Islet precursor cell (in vitro differentiated cells): ENCODE data around the gene GPRC5B.

Source experiments
- DNase-seq: peaks from one replicate; pipeline ENCODE4 v3.0.0-alpha.2; 2018

Gene GPRC5B, protein sequence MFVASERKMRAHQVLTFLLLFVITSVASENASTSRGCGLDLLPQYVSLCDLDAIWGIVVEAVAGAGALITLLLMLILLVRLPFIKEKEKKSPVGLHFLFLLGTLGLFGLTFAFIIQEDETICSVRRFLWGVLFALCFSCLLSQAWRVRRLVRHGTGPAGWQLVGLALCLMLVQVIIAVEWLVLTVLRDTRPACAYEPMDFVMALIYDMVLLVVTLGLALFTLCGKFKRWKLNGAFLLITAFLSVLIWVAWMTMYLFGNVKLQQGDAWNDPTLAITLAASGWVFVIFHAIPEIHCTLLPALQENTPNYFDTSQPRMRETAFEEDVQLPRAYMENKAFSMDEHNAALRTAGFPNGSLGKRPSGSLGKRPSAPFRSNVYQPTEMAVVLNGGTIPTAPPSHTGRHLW

DNA sequence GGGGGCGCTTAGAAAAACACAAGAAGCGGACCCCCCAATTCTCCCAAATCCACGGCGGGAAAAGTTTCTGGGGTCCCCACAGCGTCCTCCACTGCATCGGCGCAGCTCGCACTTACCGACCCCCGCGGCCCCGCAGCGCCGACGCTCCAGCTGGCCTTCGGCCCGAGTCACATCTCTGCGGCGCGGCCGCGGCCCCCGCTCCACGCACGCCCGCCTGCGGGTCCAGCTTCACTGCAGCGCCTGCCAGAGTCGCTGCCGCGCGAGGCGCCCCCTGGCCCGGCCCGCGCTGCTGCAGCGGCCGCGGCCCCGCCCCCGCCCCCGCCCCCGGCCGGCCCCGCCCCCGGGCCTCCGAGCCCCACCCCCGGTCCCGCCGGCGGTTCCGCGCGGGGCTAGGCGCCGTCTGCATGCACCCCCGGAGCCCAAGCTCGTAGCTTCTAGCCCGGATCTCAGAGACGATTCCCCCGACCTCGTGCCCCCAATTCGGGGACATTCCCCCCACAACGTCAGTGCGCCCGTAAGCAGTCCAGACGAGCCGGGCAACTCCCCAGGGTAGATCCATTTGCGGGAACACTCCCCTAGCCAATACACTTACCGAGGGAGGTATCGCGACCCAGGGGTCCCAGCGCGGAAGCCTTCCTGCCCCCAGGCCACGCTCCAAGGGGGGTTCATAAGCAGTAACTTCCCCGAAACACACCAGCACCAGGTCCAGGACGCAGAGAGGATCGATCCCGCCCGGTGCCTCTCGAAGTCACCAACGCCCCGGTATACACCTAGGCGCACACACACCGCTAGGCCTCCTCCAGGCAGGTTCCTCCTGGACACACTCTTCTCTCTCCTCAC lies at the start of gene GPRC5B:
TSS of gene GPRC5B (minus strand) at position 238 of the 840 bp plus-strand sequence. CDS start 12,003 bp downstream, outside the sequence.
- DNase-seq = peak; percentile 77

DNA sequence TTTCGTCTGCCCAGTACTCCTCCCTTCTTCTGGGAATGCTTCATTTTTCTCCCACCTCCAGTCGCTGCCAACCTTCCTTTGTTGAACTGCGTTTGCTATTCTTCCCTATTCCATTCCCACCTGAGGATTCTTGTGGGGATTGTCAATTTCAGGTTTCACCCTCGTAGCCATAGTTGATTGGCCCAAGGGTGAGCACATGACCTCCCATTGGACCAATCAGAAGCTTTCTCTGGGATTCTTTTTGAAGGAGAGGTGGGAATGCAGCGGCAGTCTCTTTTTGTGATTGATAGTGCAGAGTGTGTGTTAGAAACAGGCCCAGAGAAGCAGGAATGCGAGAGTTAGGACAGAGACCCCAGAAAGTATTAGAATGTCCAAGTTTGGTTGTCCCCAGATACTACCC lies 49.1 kb upstream of the GPRC5B start:
- DNase-seq = peak; percentile 25

DNA sequence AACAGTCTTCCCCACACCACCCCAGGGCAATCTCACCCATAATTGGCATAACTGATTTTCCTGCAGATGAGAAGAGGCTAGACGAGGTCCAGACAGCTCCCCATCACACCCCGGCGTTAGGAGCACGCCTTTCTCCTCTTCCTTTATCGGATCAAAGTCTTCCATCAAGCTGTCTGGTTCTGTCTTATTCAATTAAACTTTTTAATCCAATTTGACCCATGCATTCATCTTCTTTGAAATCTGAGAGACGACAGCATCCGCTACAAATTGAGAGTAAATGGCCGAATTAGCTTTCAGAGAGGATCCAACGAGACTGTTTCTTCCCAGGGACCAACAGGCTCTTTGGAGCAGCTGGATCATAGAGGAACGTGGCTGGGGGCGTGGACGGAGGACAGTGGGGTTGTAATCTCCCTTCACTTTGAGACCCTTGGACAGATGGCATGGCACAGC lies 44.4 kb upstream of the GPRC5B start:
- peak; percentile 35 for DNase-seq

DNA sequence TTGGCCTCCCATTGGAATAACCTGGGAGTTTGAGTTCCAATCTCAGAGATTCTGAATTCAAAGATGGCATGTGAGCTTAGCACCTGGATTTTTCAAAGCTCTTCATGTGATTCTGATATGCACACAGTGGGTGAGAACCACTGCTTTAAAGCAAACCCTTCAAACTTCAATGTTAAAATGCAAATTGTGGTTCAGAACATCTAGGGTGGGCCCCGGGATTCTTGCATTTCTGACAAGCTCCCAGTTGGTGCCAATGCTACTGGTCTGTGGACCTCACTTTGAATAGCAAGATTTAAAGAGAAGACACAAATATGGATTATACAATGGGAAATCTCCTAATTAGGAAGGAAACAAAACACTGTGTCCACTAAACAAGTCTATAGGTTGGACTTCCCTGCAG lies 43.8 kb upstream of the GPRC5B start:
- peak; percentile 9 for DNase-seq

DNA sequence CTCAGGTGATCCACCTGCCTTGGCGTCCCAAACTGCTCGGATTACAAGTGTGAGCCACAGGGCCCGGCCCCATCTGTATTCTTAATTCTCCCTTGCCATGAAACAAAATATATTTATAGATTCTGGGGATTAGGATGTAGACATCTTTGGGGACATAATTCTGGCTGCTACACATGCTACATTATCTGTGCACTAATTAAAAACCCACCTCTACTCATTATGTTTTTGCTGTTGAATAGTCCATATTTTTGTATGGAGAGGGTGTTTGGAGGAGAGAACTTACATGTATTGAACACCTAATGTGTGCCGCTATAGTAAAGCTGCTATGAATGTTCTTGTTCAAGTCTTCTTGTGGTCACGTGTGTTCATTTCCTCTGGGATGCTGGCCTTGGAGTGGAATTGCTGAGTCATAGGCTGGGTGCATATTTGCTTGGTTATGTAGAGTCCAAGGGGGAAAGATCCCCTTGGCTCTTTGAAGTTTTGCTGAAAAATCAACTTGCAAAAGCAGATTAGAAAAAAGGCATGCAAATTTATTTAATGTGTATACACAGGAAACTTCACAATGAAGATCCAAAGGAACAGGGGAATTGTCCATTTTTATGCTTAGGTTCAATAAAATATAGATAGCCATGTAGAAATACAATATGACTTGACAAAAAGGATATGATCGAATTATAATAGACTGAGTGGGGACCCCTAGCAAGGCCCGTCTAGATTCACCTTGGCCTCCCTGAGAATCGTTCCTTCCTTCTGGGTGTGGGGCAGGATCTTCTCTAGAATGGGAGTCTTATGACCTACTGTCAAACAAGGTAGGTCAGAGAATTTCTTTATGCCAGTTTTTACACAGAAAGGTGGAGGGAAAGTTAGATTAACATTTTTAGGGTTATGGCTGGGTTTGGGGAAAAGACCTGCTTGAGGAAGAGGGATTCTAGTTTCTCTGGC lies 42.1 kb upstream of the GPRC5B start:
- peak; percentile 68 for DNase-seq

DNA sequence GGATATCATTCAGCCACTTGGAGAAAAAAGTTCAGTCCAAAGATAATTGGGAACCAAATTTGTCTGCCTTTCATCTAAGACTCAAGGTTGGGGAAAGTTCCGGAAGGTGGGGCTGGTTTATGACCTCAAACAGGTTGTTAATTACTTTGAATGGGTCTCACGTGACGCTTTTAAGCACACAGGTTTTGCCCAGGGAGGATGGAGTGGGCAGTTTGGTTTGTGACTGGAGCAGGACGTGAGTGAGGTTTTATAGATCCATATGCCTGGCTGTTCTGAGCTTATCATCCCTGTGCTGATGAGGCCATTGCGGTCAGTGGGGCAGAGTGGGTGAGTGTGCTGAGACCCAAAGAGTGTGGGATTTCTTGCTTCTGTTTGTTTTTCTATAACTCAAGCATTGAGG lies 38.7 kb upstream of the GPRC5B start:
- peak; percentile 35 for DNase-seq

DNA sequence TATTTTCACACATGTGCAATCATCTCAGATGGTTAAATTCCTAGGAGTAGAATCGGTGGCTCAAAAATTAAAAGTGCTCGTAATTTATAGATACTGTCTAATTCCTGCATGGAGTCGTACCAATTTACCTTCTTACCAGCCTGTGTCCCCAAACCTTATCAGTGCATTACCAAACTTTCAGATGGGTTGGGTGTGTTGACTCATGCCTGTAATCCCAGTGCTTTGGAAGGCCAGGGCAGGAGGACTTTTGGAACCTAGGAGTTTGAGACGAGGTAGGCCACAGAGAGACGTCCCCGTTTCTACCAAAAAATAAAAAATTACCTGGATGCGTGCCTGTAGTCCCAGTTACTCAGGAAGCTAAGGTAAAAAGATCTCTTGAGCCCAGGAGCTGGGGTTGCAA lies 34.5 kb upstream of the GPRC5B start:
- peak; percentile 20 for DNase-seq

DNA sequence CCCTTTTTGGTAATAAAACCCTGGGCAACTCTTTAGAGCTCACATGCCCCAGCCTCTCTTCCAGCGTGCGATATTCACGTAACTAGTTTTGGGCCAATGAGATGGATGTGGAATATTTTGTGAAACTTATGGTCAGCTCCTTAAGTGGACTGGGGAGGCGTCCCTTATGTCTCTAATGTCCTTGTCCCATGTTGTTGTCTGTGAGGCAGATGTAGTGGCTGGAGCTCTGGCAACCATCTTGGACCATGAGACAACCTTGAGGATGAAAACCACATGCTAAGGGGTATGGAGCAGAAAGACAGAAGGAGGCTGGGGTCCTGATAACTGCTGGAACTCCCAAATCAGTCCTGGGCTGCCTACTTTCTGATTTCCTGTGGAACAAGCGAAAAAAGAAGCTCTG lies 31.4 kb upstream of the GPRC5B start:
- peak; percentile 22 for DNase-seq

DNA sequence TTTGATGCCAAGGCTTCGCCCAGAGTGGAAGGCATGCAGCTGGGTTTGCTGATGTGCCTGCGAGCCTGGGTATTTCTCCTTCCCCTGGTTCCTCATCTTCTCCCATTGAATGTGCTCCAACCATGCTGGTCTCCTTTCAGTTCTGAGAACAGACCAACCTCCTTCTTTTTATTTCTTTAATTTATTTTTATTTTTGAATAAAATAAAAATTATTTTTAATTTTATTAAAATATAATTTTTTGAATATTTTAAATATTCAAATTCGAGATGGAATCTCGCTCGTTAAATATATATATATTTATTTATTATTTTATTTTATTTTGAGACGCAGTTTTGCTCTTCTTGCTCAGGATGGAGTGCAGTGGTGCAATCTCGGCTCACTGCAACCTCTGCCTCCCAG lies 30.2 kb upstream of the GPRC5B start:
- peak; percentile 0 for DNase-seq

DNA sequence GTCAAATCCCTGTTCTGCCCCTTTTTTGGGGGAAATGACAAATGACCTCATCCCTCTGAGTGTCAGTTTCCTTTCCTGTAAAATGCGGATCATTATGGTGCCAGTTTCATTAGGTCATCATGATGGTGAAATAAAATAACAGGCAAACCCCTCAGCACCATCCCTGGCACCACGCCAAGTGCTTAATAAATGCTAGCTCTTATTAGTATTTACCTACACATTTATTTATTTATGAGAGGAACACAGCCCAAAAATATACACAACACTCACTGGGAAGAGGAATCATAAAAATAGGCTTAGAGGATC lies 28.6 kb upstream of the GPRC5B start:
- DNase-seq = no peak

DNA sequence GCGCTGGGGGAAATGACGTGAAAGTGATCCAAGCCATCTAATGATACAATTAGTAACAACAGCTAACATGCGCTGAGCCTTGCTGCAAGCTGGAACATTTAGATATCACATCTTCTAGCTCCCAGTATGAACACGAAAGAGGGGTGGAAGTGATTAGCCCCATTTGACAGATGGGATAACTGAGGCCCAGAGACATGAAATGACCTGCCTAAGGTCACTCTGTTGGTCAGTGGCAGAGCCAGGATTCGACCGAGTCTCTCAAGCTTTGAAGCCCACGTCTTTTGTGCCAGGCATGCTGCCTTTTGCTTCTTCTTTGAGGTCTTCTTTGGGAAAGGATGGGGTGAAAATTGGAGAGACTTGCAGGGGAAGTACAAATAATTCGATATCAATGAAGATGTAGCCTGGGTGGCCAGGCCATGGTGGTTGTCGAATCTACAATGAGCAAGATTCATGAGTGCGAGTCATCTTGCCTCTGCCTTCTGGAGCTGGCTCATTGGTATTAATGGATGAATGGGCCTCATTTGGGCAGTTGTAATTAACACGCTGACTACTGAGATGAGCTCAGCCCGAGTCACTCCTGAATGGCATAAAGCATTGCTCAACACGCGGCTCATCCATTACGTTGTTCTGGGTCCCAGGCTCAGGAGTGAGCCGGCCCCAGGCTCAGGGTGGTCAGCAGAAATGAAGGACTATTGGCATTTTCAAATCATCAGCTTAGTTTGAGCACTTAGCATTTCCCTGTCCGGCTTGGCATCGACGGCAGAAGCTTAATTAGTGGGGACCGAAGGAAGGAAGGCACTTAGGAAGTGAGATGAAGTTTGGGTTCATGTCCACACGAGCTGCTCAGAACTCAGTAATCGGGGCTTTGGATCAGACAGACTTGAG lies 28.0 kb upstream of the GPRC5B start:
- peak; percentile 86 for DNase-seq

DNA sequence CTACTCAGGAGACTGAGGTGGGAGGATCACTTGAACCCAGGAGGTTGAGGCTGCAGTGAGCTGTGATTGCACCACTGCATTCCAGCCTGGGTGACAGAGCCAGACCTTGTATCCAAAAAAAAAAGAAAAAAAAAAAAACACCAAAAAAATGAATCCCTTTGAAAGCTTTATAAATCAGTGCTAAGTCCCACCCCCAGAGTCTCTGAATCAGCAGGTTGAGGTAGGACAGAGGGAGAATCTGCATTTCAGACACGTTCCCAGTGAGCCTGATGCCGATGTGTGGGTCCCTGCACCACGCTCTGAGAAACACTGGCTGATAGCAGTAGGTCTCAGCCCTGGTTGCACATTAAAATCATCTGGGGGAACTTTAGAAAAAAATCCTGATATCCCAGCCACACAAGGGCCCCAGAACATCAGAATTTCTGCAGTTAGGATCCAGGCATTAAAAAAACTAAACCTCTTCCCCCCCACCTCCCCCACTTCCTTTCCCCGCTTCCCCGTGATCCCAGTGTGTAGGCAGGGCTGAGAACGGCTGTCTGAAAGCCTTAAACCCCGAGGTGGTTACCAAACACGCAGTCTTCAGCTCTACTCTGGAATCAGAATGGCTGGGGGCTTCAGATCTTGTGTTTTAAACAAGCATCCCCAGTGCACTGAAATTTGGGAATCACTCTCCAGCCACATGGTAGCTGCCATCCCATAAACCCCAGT lies 27.3 kb upstream of the GPRC5B start:
- DNase-seq = peak; percentile 29

DNA sequence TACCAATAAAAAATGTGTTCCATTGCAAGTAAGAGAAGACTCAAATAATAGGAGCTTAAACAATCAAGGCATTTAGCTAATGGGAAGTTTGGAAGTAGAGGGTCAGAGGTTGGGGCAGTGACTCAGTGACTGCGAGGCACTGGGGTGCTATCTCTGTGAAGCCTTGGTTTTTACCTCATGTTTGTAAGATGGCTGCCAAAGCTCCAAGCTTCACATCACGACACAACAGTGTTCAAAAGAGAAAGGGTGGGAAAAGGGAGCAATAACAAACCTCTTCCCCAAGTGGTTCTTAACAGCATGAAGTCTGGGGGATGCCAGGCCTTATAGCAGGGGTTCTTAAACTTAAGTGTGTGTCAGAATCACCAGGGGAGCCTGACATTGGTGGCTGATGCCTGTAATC lies 26.6 kb upstream of the GPRC5B start:
- DNase-seq = peak; percentile 29

DNA sequence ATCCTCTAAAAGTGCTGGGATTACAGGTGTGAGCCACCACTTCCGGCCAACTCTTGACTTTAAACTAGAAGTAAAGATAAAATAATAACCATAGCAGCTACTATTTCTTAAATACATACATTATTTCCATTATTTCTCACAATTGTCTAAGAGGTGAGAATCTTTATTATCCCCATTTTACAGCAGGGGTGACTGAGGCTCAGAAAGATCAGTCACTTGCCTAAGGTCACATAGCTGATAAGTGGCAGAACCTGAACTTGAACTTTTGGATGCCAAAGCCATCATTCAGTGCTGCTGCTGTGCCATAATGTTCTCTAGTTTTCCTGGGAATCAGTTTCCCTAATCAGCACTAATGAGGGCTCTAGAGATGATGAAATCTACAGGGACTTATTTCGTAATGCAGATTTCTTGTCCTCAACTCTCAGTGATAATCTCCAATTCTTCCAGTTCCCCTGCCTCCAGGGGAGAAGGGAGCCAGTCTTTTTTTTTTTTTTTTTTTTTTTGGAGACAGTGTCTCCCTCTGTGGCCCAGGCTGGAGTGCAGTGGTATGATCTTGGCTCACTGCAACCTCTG lies 25.2 kb upstream of the GPRC5B start:
- DNase-seq = no peak

DNA sequence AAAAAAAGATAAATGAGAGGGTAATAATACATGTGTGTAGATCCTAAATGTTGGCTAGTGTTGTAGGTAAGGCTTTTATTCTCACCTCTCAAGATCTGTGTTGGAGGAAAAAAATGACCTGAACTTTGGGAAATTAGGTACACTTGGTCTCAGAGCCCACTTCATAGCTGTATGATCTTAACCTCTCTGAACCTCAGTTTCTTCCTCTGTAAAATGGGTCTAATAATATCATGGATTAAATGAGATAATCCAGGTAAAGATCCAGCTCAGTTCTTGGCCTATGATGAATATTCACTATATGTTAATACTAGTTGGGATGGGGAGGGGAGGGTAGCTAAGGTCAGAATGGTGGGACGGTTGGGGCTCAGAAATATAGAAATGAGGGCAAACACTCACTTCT lies 24.3 kb upstream of the GPRC5B start:
- no peak for DNase-seq

DNA sequence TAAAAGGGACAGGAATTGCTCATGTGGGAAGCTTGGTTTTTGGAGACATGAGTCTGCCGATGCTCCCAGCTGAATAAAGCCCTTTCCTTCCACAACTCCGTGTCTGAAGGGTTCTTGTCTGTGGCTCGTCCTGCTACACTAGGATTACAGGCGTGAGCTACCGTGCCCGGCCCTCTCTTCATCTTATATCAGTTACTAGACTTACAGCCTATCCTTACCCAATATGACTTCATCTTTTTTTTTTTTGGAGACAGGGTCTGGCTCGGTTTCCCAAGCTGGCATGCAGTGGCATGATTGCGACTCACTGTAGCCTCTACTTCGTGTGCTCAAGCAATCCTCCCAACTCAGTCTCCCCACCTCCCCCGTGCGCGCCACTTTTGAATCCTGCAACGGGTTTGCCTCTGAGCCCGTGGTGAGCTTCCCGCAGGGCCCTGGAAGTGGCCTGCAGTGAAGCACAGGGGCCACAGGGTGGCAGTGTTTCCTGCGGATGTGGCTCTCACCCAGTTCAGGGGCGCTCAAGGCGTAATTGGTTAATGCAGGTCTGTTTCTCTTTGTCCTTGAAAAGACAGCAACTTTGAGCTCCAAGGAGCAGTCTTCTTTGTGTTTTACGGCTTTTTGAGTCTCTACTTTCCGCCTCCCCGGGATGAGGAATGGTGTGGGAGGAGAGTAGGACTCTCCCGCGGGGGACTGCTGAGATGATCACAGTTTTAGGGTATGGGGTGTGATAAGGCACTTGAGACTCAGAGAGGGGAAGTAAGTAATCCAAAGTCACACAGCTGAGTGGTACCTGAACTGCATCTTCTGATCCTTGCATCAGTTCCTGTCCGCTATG lies 22.7 kb upstream of the GPRC5B start:
- DNase-seq = peak; percentile 87

DNA sequence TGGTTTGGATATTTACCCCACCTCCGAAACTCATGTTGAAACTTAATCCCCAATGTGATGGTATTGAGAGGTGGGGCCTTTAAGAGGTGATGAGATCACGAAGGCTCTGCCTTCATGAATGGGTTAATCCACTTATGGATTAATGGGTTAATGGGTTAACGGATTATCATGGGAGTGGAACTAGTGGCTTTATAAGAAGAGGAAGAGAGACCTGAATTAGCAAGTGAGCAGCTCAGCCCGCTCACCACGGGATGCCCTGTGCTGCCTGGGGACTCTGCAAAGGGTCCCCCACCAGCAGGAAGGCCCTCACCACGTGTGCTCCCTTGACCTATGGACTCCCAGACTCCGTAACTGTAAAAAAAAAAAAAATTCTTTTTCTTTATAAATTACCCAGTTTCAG lies 16.5 kb upstream of the GPRC5B start:
- no peak for DNase-seq

DNA sequence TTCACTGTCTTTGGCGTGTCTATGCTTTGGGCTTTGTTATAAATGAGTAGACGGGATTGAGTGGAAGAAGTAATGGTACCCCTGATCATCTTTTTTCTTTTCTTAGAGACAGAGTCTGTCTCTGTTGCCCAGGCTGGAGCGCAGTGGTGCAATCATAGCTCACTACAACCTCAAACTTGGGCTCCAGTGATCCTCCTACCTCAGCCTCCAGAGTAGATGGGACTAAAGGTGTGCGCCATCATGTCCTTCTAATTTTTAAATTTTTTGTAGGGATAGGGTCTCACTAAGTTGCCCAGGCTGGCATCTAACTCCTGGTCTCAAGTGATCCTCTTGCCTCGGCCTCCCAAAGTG lies 14.9 kb upstream of the GPRC5B start:
- no peak for DNase-seq

DNA sequence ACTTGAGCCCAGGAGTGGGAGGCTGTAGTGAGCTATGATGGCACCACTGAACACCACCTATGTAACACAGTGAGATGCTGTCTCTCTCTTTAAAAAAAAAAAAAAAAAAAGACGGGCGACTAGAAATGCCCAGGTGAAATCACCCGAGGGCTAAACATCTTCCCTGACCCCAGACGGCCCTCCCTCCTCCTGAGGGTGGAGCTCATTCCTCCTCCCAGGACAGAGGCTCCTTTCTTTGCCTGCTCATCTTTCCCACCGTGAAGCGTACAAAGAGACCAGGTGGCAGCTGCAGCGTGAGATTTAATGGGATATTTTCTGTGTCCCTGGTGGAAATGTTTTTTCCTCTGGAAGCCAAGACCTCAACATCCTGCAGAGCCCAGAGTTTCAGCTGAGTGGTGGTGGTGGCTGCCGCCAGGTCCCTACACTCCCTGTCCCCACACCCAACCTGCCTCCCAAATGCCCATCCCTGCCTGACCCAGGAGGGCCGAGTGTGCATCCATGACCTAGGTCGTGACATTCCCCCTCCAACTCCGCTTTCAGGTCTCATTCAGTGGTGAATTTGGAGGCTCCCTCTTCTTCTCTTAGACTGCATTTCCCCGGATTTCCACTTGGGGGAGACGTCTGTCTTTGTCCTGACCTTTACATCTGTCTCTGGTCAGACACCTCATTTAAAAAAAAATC lies 14.4 kb upstream of the GPRC5B start:
- DNase-seq = peak; percentile 77

DNA sequence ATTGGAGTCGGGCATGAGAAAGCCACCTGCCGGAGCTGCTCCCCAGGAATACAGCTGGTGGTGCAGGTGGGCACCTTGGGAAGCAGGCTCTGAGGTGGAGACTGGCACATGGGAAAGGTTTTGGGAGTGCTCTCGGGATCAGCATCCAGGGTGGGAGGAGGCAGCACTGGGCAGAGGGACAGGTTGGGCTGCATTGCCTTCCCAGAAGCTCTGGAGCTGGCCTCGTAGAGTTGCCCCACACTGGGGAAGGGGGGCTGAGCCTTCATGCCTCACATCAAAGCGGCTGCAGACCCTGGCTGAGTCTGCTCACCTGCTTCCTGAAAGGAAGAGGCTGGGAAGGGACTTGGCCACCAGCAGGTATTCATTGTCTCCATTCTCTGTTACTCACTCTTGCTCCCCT lies 13.5 kb upstream of the GPRC5B start:
- DNase-seq = no peak
